ENCODE measurements around the gene SLC17A9. TPM values are rescaled to one million over a fixed set of nuclear protein-coding genes. Genes with fewer than 3 reads are reported as not detected.

SLC17A9 gene
- total RNA-seq, 1 experiment from 2014 or later, result not detected

- Histone ChIP-seq H2AFZ (ENCODE audit: low read length) (no peak overlapping the region), H3F3A (ENCODE audit: low read length, unreplicated experiment) (no peaks in the 10 kb centered on the region), H3K9me3 (ENCODE audit: low read length) (no peaks in the 10 kb centered on the region), H3K27me3 (ENCODE audit: low read length) (peaks cover 65% of the 10 kb centered on the region), H3K4me3 (ENCODE audit: low read length) (no peak overlapping the region), H3K4me1 (ENCODE audit: insufficient read depth, low read length) (peaks cover under 1% of the 10 kb centered on the region; the same call in 1 of the 2 replicates), H3K27ac (ENCODE audit: low read length) (no peak overlapping the region), H3K9ac (ENCODE audit: low read length) (no peak overlapping the region), H3K79me2 (ENCODE audit: low read length) (no peaks in the 10 kb centered on the region), H3K4me2 (ENCODE audit: low read length) (no peak overlapping the region), H4K20me1 (ENCODE audit: low read length) (no peaks in the 10 kb centered on the region), H3K36me3 (ENCODE audit: low read depth, low read length) (no peaks in the 10 kb centered on the region), H3K9me2 (replicated peaks; ENCODE audit: low read length) (no peaks in the 10 kb centered on the region)
- ATAC-seq (peak; percentile 19; the same call in 1 of the 2 replicates), DNase-seq (peak; percentile 62)
- TF ChIP-seq EZH2phosphoT487 (IDR thresholded peaks at IDR 0.05; ENCODE audit: borderline replicate concordance, low read length) (no peak), EZH2 (IDR thresholded peaks at IDR 0.05; ENCODE audit: low read length, unreplicated experiment) (no peak), CTCF (conservative IDR thresholded peaks at IDR 0.05; ENCODE audit: low read depth, low read length) (no peak)
- BruUV-seq (replicated peaks), result no TSS peak
- POLR2A ChIA-PET (ENCODE audit: unreplicated experiment), result no interaction called here
- CTCF ChIA-PET, result no interaction called here
- intact Hi-C loops (cut with micrococcal nuclease), result no loop called here
Observed at GRCh38 chr20:62977613-62978560, 25.4 kb downstream of the SLC17A9 start.

GRCh38 chr20:62978561-62978943, 26.0 kb downstream of the SLC17A9 start:
- H3K9me2 ChIP-seq (replicated peaks; ENCODE audit: low read length), result no peaks in the 10 kb centered on the region
- no TSS peak for BruUV-seq (replicated peaks)
- no peaks in the 10 kb centered on the region for H3K4me1 ChIP-seq (ENCODE audit: insufficient read depth, low read length)
- no peaks in the 10 kb centered on the region for H4K20me1 ChIP-seq (ENCODE audit: low read length)
- CTCF ChIA-PET, result interaction anchor here (1.0 kb wide), 1 partner anchor 30 kb away, joined by 3 read pairs; no protein-coding TSS in a partner anchor
- H3K9me3 ChIP-seq (ENCODE audit: low read length), result no peaks in the 10 kb centered on the region
- H2AFZ ChIP-seq (ENCODE audit: low read length), result no peak overlapping the region
- H3K9ac ChIP-seq (ENCODE audit: low read length), result no peak overlapping the region
- H3K27ac ChIP-seq (ENCODE audit: low read length), result no peak overlapping the region
- no peak for ATAC-seq
- no peaks in the 10 kb centered on the region for H3F3A ChIP-seq (ENCODE audit: low read length, unreplicated experiment)
- no peak for TF ChIP-seq EZH2phosphoT487 (IDR thresholded peaks at IDR 0.05; ENCODE audit: borderline replicate concordance, low read length)
- TF ChIP-seq CTCF (conservative IDR thresholded peaks at IDR 0.05; ENCODE audit: low read depth, low read length), result no peak
- POLR2A ChIA-PET (ENCODE audit: unreplicated experiment), result no interaction called here
- DNase-seq, result no peak
- peaks cover 58% of the 10 kb centered on the region for H3K27me3 ChIP-seq (ENCODE audit: low read length)
- H3K4me2 ChIP-seq (ENCODE audit: low read length), result no peak overlapping the region
- H3K79me2 ChIP-seq (ENCODE audit: low read length), result no peaks in the 10 kb centered on the region
- H3K36me3 ChIP-seq (ENCODE audit: low read depth, low read length), result no peaks in the 10 kb centered on the region
- no peak overlapping the region for H3K4me3 ChIP-seq (ENCODE audit: low read length)
- intact Hi-C loops (cut with micrococcal nuclease), result no loop called here

GRCh38 chr20:62979310-62979709, 26.8 kb downstream of the SLC17A9 start:
- Histone ChIP-seq H3K9me3 (ENCODE audit: low read length) (no peaks in the 10 kb centered on the region), H2AFZ (ENCODE audit: low read length) (no peak overlapping the region), H3K9ac (ENCODE audit: low read length) (no peak overlapping the region), H3K27me3 (ENCODE audit: low read length) (peaks cover 52% of the 10 kb centered on the region), H3K79me2 (ENCODE audit: low read length) (no peaks in the 10 kb centered on the region), H4K20me1 (ENCODE audit: low read length) (no peaks in the 10 kb centered on the region), H3K27ac (ENCODE audit: low read length) (no peak overlapping the region), H3F3A (ENCODE audit: low read length, unreplicated experiment) (no peaks in the 10 kb centered on the region), H3K4me1 (ENCODE audit: insufficient read depth, low read length) (no peaks in the 10 kb centered on the region), H3K9me2 (replicated peaks; ENCODE audit: low read length) (no peaks in the 10 kb centered on the region), H3K36me3 (ENCODE audit: low read depth, low read length) (no peaks in the 10 kb centered on the region), H3K4me2 (ENCODE audit: low read length) (no peak overlapping the region), H3K4me3 (ENCODE audit: low read length) (no peak overlapping the region)
- POLR2A ChIA-PET (ENCODE audit: unreplicated experiment), result no interaction called here
- no peak for ATAC-seq
- intact Hi-C loops (cut with micrococcal nuclease), result no loop called here
- no peak for DNase-seq
- TF ChIP-seq EZH2phosphoT487 (IDR thresholded peaks at IDR 0.05; ENCODE audit: borderline replicate concordance, low read length), result no peak
- TF ChIP-seq EZH2 (IDR thresholded peaks at IDR 0.05; ENCODE audit: low read length, unreplicated experiment), result no peak
- TF ChIP-seq CTCF (conservative IDR thresholded peaks at IDR 0.05; ENCODE audit: low read depth, low read length), result no peak
- BruUV-seq (replicated peaks), result no TSS peak
- CTCF ChIA-PET, result interaction anchor here (0.6 to 1.0 kb wide), 2 partner anchors 24 to 30 kb away, joined by 3 read pairs; no protein-coding TSS in a partner anchor
